ENCODE data around the gene CDC34. TPM values are rescaled to one million over a fixed set of nuclear protein-coding genes. Genes with fewer than 3 reads are reported as not detected.
A peak's percentile ranks its signal among the peaks of the same experiment; 100 is the strongest.

CDC34 gene
- total RNA-seq, 1 experiment from 2014 or later, result 76.2 TPM

DNA sequence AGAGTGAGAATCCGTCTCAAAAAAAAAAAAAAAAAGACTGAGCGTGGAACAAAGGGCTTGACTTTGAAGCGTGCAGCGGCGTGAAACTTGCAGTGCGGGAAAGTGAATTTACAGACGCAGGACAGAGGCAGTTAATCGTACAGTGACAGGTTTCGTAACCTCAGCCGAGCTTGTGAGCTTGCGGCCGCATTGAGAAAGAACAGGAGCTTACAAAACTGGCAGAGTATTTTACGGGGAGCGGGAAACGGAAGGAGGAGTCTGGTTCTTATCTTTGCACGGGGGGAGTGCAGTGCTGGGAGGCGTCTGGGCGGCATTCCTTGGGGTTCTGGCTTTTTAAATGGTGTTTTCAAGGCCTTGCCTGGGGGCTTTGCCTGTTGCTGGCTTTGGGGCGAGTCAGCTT is 34.8 kb downstream of the CDC34 start:
- peaks cover 6% of the 10 kb centered on the region; the same call in 1 of the 2 replicates for H3K27me3 ChIP-seq
- no peaks in the 10 kb centered on the region for H3K4me1 ChIP-seq
- no peak overlapping the region for H3K27ac ChIP-seq
- H3K36me3 ChIP-seq, result no peaks in the 10 kb centered on the region
- peak in 1 of 2 experiments; percentile 42 for DNase-seq
- H3K9me3 ChIP-seq (replicated peaks), result no peaks in the 10 kb centered on the region
- no peak overlapping the region for H3K4me3 ChIP-seq

GRCh38 chr19:566844-567243 is 35.3 kb downstream of the CDC34 start:
- no peaks in the 10 kb centered on the region for H3K36me3 ChIP-seq
- H3K4me3 ChIP-seq, result no peak overlapping the region
- no peak for DNase-seq
- H3K4me1 ChIP-seq, result no peaks in the 10 kb centered on the region
- H3K27me3 ChIP-seq, result peaks cover 6% of the 10 kb centered on the region; the same call in 1 of the 2 replicates
- H3K27ac ChIP-seq, result no peak overlapping the region
- H3K9me3 ChIP-seq (replicated peaks), result no peaks in the 10 kb centered on the region

- Histone ChIP-seq H3K27me3 (peaks cover 6% of the 10 kb centered on the region; the same call in 1 of the 2 replicates), H3K36me3 (no peaks in the 10 kb centered on the region), H3K9me3 (replicated peaks) (no peaks in the 10 kb centered on the region), H3K27ac (no peak overlapping the region), H3K4me1 (no peaks in the 10 kb centered on the region), H3K4me3 (no peak overlapping the region)
- no peak for DNase-seq
These were observed 35.8 kb downstream of the CDC34 start for GRCh38 chr19:567296-567900.

GRCh38 chr19:570251-570686 is 38.7 kb downstream of the CDC34 start:
- Histone ChIP-seq H3K36me3 (peaks cover 5% of the 10 kb centered on the region; the same call in 1 of the 2 replicates), H3K4me3 (no peak overlapping the region), H3K27me3 (peaks cover 6% of the 10 kb centered on the region; the same call in 1 of the 2 replicates), H3K4me1 (peaks cover 9% of the 10 kb centered on the region; the same call in 1 of the 2 replicates), H3K9me3 (replicated peaks) (no peaks in the 10 kb centered on the region), H3K27ac (no peak overlapping the region)
- no peak for DNase-seq

GRCh38 chr19:570937-571565 is 39.5 kb downstream of the CDC34 start:
- peaks cover 6% of the 10 kb centered on the region; the same call in 1 of the 2 replicates for H3K36me3 ChIP-seq
- peaks cover 6% of the 10 kb centered on the region; the same call in 1 of the 2 replicates for H3K27me3 ChIP-seq
- H3K4me3 ChIP-seq, result peak overlapping the region; percentile 96
- H3K27ac ChIP-seq, result no peak overlapping the region
- H3K4me1 ChIP-seq, result peaks cover 9% of the 10 kb centered on the region; the same call in 1 of the 2 replicates
- H3K9me3 ChIP-seq (replicated peaks), result no peaks in the 10 kb centered on the region
- peak in 1 of 2 experiments; percentile 24 for DNase-seq

DNA sequence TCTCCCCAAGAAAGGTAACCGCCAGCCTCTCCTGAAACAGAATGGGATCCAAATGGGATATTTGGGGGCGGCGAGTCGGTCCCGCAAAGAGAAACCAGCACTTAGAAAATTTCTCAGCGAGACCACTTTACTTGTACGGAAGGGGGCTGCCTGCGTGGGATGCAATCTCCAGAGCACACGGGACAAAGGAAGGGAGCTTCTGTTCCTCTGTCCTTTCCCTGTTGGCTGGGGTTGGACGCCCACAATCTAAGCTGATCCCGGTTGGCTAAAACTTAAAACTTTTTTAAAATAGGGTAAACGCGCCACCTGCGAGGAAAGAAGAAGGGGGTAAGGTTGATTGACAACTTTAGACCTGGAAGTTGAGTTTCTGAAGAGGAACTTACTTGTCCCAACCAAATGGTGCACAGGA is 40.0 kb downstream of the CDC34 start:
- no peaks in the 10 kb centered on the region for H3K9me3 ChIP-seq (replicated peaks)
- H3K4me1 ChIP-seq, result peaks cover 9% of the 10 kb centered on the region; the same call in 1 of the 2 replicates
- H3K27me3 ChIP-seq, result peaks cover 6% of the 10 kb centered on the region; the same call in 1 of the 2 replicates
- H3K4me3 ChIP-seq, result peak overlapping the region; percentile 96
- no peak overlapping the region; the same call in 1 of the 2 replicates for H3K27ac ChIP-seq
- H3K36me3 ChIP-seq, result peaks cover 8% of the 10 kb centered on the region; the same call in 1 of the 2 replicates
- DNase-seq, result no peak

DNA sequence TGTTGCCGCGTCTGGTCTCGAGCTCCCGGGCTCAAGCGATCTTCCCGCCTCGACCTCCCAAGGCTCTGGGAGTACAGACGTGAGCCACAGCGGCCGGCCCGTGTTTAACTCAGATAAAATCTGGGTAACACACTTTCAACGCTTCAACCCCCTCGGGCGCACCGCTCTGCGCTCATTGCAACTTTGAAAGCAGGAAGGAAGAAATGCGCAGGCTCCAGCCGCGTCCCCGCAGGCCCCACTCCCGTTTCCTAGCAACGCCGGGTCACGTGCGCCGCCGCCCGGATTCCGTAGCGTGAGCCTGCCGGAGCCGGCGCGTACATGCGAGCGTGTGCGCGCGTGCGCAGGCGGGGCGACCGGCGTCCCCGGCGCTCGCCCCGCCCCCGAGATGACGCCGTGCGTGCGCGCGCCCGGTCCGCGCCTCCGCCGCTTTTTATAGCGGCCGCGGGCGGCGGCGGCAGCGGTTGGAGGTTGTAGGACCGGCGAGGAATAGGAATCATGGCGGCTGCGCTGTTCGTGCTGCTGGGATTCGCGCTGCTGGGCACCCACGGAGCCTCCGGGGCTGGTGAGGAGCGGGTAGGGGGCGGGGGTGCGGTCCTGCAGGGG is 40.7 kb downstream of the CDC34 start, which contains the start of gene BSG:
Gene BSG, plus strand, starts transcription at position 457 of the 603 bp plus-strand sequence. Its CDS starts 39 bp downstream, at position 496.
- peaks cover 9% of the 10 kb centered on the region; the same call in 1 of the 2 replicates for H3K4me1 ChIP-seq
- DNase-seq, result peak; percentile 97

GRCh38 chr19:572743-573518 is 41.4 kb downstream of the CDC34 start:
- no peaks in the 10 kb centered on the region for H3K27me3 ChIP-seq
- H3K4me3 ChIP-seq, result peak overlapping the region; percentile 96
- peak; percentile 72 to 80 for DNase-seq
- H3K27ac ChIP-seq, result peak overlapping the region; percentile 86
- H3K36me3 ChIP-seq, result peaks cover 18% of the 10 kb centered on the region
- H3K9me3 ChIP-seq (replicated peaks), result no peaks in the 10 kb centered on the region
- peaks cover 9% of the 10 kb centered on the region; the same call in 1 of the 2 replicates for H3K4me1 ChIP-seq

More for the DNA sequence above, 40.7 kb downstream of the CDC34 start, which contains the start of gene BSG:
- H3K36me3 ChIP-seq, result peaks cover 13% of the 10 kb centered on the region
- H3K4me3 ChIP-seq, result peak within 1 kb of the TSS; percentile 96
- no peaks in the 10 kb centered on the region for H3K9me3 ChIP-seq (replicated peaks)
- H3K27me3 ChIP-seq, result peaks cover 1% of the 10 kb centered on the region; the same call in 1 of the 2 replicates
- peak within 1 kb of the TSS; percentile 86 for H3K27ac ChIP-seq

GRCh38 chr19:573519-573825 is 41.9 kb downstream of the CDC34 start:
- Histone ChIP-seq H3K4me1 (peaks cover 9% of the 10 kb centered on the region; the same call in 1 of the 2 replicates), H3K4me3 (peak overlapping the region; percentile 96), H3K27me3 (no peaks in the 10 kb centered on the region), H3K27ac (peak overlapping the region; percentile 86), H3K36me3 (peaks cover 18% of the 10 kb centered on the region), H3K9me3 (replicated peaks) (no peaks in the 10 kb centered on the region)
- DNase-seq, result no peak

DNA sequence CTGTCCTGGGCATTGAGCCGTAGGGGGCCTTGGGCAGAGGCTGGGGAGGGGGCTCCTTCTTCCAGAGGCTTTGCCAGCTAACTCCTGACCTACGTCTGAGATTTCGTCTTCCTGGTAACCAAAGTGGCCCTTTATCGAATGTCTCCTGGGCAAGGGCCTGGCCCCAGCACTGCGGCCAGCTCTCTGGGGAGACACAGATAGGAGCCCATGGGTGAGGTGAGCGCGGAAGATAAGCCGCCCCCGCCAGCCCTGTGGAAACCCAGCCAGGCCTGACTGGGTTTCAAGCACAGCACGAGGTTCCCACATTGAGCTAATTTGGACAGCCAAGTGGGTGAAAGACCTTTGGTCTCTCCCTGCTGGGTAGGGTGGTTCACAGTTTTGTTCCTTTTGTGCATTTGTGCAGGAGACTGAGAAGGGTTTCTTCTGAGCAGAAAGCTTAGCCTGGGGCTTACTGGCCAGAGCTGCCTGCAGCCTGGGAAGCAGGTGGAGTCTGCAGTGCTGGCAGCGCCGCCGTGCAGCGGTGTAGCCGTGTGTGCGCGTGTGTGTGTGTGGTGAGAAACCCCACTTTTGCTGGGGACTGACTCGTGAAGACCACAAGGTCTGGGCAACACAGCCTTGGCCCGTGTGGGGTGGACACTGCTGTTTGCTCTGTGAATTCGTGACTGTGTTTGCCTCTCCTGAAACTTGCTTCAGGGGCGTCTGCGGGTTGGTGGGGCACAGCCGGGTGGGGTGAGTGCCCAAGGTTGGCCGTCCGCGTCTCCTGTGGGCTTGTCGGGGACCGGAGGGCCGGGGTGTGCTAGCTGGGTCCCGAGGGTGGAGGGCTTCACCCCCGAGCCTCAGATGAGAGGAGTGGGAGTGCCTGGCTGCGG is 43.3 kb downstream of the CDC34 start:
- H3K27ac ChIP-seq, result no peak overlapping the region
- peaks cover 9% of the 10 kb centered on the region; the same call in 1 of the 2 replicates for H3K4me1 ChIP-seq
- no peaks in the 10 kb centered on the region for H3K27me3 ChIP-seq
- H3K9me3 ChIP-seq (replicated peaks), result no peaks in the 10 kb centered on the region
- DNase-seq, result no peak
- no peak overlapping the region for H3K4me3 ChIP-seq
- peaks cover 30% of the 10 kb centered on the region for H3K36me3 ChIP-seq

GRCh38 chr19:575527-576506 is 44.3 kb downstream of the CDC34 start:
- Histone ChIP-seq H3K4me1 (peaks cover 9% of the 10 kb centered on the region; the same call in 1 of the 2 replicates), H3K36me3 (peaks cover 36% of the 10 kb centered on the region), H3K9me3 (replicated peaks) (no peaks in the 10 kb centered on the region), H3K27me3 (no peaks in the 10 kb centered on the region), H3K27ac (no peak overlapping the region), H3K4me3 (no peak overlapping the region)
- DNase-seq, result no peak

DNA sequence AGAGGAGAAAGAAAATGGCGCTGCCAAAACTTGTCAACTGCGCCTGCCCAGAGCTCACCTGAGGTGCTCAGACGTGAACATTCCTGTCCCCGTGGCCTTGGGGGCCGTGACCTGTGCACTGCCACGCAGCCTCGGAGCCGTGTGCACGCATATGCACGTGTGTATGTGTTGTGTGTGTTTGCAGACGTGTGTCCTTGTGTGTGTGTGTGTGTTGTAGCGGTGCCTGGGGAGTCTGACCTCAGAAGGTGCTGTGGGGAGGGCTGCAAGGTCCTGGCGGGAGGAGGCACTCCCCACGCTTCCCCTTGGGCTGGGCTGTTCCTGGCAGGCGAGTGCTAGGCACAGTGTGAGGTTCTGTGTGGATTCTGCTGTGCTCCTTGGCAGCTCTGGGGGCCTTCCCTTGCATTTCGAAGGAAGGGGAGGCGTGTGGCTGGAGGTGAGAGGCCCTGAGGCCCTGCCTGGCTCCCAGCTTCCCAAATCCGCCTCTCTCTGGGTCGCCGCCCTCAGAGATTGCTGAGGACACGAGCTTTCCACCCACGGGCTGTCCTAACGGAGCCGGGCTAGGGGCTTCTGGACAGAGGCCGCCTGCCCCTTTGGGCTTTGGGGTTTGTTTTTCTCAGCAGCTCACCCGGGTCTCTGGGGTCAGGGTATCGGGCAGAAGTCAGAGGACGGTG is 45.3 kb downstream of the CDC34 start:
- H3K27me3 ChIP-seq, result no peaks in the 10 kb centered on the region

More for the DNA sequence above, 45.3 kb downstream of the CDC34 start:
- no peak overlapping the region for H3K27ac ChIP-seq
- H3K4me3 ChIP-seq, result no peak overlapping the region
- DNase-seq, result no peak
- H3K36me3 ChIP-seq, result peaks cover 43% of the 10 kb centered on the region
- peaks cover 9% of the 10 kb centered on the region; the same call in 1 of the 2 replicates for H3K4me1 ChIP-seq
- H3K9me3 ChIP-seq (replicated peaks), result no peaks in the 10 kb centered on the region
